Activated CD4-positive, alpha-beta T cell treated with anti-CD3 and anti-CD28 coated beads, Interleukin-2, amount 50 U/mL, for 16 hours (primary cell): Measurements from ENCODE around the gene SERPINB12.

Experiments used
- DNase-seq: peaks from one replicate; pipeline ENCODE4 v3.0.0-alpha.2; 2020

SERPINB12 gene

DNA sequence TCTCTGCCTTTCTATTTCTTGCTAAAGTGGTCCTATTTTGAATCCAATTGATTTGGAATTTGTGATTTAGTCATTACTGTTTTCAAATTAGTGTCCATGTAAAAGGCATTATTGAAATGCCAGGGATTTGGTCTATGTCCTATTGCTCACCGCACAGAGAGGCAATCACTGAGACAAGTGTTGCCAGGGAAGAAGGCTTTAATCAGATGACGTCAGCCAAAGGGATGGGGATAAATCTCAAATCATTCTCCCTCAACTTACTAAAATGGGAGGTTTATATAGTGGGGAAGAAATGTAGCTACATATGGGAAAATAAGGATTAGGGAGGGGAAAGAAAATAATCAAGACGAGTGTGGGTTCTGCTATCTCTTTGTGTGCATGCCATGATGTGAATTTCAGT, 9.6 kb downstream of the SERPINB12 start:
- no peak for DNase-seq

- no peak for DNase-seq
These were observed 10.4 kb downstream of the SERPINB12 start for GRCh38 chr18:63552581-63552980.

- DNase-seq = no peak
These were observed 10.9 kb downstream of the SERPINB12 start for GRCh38 chr18:63553081-63553480.

GRCh38 chr18:63559567-63560491, 17.7 kb downstream of the SERPINB12 start:
- no peak for DNase-seq

GRCh38 chr18:63562284-63562683, 20.1 kb downstream of the SERPINB12 start:
- no peak for DNase-seq

GRCh38 chr18:63564021-63564420, 21.9 kb downstream of the SERPINB12 start:
- DNase-seq = no peak

GRCh38 chr18:63564561-63564960, 22.4 kb downstream of the SERPINB12 start:
- DNase-seq = no peak

DNA sequence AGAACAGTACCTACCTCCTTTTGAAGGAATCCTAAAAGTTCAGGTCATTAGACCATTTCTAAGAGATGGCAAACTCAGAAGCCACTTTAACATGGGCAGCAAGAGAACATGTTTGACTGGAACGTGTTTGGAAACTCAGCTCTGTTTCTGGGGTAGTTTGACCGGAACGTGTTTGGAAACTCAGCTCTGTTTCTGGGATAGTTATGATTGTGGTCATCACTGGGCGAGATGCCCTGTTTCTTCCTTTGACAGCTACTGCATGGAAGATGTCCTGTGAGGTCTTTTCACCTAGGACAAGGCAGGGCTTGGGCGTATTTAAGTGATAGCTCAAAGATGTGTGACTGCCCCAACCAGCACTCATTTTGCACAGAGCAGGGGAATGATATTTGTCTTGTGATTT, 25.1 kb downstream of the SERPINB12 start:
- no peak for DNase-seq

DNA sequence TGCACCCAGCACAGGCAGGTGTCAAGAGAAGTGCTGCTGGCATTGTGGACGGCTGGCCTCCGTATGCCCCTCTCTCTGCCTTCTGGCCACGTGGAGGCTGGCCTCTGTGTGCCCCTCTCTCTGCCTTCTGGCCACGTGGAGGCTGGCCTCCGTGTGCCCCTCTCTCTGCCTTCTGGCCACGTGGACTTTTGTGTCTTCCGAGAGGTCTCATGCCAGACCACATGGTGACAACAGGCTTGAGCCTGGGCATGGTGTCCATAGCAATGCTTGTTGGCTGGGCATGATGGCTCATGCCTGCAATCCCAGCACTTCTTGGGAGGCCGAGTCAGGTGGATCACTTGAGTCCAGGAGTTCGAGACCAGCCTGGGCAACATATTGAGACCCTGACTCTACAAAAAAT, 25.7 kb downstream of the SERPINB12 start:
- no peak for DNase-seq

DNA sequence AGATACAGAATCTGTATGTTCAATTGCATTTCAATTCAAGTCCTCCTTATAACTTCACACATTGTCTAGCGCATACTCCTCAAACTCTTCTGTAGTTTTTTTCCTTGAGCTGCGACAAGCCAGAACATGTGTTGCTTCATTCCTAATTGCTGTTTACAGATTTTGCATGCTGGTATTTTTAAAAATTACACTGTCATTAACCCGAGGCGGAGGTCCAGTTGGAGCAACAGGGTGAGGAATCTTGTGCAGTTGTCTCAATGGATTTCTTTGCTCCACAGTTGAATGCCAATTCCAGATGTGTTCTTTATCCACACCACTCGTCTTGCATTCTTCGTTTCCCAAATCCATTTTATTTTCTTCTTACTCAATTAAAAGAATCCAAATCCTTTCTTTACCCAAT, 28.6 kb downstream of the SERPINB12 start:
- DNase-seq = no peak

- DNase-seq = no peak
These were observed 33.5 kb downstream of the SERPINB12 start for GRCh38 chr18:63575681-63576080.

DNA sequence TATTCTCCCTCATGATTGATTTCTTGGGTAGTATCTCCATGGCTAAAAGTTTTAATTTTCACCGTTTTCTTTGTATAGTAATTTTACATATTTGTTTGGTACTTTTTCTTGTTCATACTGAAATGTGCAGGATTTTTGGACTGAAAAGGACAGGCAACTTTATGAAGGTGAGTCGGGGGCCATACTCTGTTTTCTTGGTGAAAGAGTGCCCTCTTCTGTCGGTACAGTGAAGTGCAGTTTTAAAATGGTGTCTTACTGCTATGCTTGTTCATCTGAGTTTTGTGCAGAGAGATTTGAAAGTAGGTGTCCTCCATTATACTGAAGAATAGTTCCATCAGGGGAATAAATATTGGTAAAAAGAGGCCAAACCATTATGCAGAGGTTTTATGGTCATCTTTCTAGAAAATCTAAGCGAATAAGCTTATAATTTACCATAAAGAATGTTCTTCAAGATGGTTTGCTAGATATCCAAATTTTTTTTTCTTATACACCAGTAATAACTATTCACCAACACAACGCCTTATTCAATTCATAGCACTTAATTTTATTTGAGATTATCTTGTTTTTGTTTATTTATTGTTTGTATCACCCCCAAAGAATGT, 36.3 kb downstream of the SERPINB12 start:
- peak; percentile 44 for DNase-seq

- no peak for DNase-seq
These were observed 37.4 kb downstream of the SERPINB12 start for GRCh38 chr18:63579616-63580015.

GRCh38 chr18:63585988-63586387, 43.8 kb downstream of the SERPINB12 start:
- no peak for DNase-seq

DNA sequence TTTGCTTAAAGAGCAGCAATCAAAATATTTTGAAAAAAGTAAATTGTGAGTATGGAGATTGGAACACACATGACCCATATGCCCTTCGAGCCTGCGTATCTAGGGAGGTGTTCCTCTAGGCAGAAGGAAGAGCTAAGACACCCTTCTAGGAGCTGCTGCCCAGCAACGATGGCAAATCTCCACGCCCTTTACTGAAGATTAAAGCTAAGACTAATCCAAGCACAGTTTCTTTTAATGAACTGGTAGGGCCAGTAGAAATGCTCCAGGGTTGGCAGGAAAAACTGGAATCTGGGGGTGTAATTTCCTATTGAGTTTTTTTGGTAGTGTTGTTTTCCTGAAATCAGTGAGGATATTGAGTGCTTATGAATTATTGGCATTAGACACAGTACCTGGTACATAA, 44.3 kb downstream of the SERPINB12 start:
- DNase-seq = no peak

GRCh38 chr18:63586966-63587365, 44.8 kb downstream of the SERPINB12 start, which contains the start of gene SERPINB13:
Gene SERPINB13, plus strand, starts transcription at chr18:63587343. Its CDS starts 1,325 bp downstream, at chr18:63588668.
- DNase-seq = no peak

- DNase-seq = no peak
These were observed 46.7 kb downstream of the SERPINB12 start for GRCh38 chr18:63588909-63589308.

GRCh38 chr18:63590373-63590772, 48.2 kb downstream of the SERPINB12 start:
- DNase-seq = no peak

- no peak for DNase-seq
These were observed 49.0 kb downstream of the SERPINB12 start for GRCh38 chr18:63590966-63591695.

DNA sequence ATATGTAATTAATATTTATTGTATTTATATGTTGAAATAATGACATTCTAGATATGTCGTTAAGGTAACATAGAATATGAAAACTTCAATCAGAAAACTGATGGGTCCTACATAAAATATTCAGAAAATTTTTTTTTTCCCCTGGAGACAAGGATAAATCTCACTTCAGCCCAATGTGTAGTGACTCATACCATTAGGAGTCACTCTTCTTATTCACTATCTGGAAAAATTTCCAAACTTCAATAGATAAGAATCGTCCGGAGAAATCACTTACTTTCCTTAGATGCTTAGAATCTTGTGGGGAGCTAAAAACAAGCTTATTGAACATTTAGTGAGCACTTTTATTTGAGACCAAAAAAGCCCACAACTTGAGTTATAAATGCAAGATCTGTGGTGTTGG, 49.6 kb downstream of the SERPINB12 start:
- no peak for DNase-seq

DNA sequence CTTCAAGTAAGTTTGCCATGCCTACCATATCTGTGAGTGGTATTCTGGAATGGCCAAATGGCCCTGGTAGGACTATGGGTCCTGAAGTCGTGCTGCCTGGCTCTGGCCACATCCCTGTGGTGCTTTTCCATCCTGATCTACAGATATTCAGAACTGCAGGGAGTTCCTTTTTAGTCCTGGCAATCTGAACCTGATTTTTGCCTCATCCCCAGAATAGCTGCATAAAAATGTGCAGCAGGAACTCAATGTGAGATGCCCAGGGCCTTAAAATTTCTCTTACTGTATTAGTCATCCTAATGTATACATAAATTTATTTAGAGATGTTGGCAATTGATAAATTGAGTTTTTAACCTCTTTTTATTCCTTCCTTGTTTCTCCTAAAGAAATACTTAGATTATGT, 50.3 kb downstream of the SERPINB12 start:
- no peak for DNase-seq

DNA sequence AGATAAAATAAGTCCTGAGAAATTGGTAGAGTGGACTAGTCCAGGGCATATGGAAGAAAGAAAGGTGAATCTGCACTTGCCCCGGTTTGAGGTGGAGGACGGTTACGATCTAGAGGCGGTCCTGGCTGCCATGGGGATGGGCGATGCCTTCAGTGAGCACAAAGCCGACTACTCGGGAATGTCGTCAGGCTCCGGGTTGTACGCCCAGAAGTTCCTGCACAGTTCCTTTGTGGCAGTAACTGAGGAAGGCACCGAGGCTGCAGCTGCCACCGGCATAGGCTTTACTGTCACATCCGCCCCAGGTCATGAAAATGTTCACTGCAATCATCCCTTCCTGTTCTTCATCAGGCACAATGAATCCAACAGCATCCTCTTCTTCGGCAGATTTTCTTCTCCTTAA, 54.8 kb downstream of the SERPINB12 start:
- no peak for DNase-seq

- no peak for DNase-seq
These were observed 61.2 kb downstream of the SERPINB12 start for GRCh38 chr18:63603355-63603754.

- peak; percentile 18 for DNase-seq
These were observed 61.6 kb downstream of the SERPINB12 start for GRCh38 chr18:63603772-63604171.
